GM23338 (cell line): ENCODE measurements around the gene DCAF16.

ENCODE experiments used
- CREB1 ChIP-seq: fragments of 250-450 bp; sonication (Bioruptor Pico); IDR thresholded peaks from 2 replicates; pipeline ENCODE4 v1.5.0; 2020; ENCODE audit warnings: low read depth, mild to moderate bottlenecking, moderate library complexity
- CTCF ChIP-seq, 2 experiments: fragments of 200-600 bp in 1 of 2; sonication (generic) in 1 of 2; conservative IDR thresholded peaks; 2 replicates each; pipeline versions ENCODE4 v1.5.1 to v1.6.1; 2016 to 2017; ENCODE audit warnings: antibody characterized with exemption in 2 of 2, low read depth in 2 of 2, mild to moderate bottlenecking in 2 of 2, moderate library complexity in 1 of 2
- EZH2 ChIP-seq: fragments of 200-600 bp; sonication (generic); IDR thresholded peaks from one replicate; pipeline ENCODE4 v1.8.0; 2017; ENCODE audit warnings: antibody characterized with exemption, mild to moderate bottlenecking, low read depth; ENCODE audit not compliant: unreplicated experiment
- JUNB ChIP-seq: IDR thresholded peaks from one replicate; pipeline ENCODE4 v1.6.1; 2016; ENCODE audit warnings: antibody characterized with exemption; ENCODE audit not compliant: unreplicated experiment
- NANOG ChIP-seq: IDR thresholded peaks from 2 replicates; pipeline ENCODE4 v1.6.1; 2016; ENCODE audit warnings: antibody characterized with exemption, borderline replicate concordance
- POLR2AphosphoS5 ChIP-seq: IDR thresholded peaks from 2 replicates; pipeline ENCODE4 v1.6.1; 2016; ENCODE audit warnings: antibody characterized with exemption, low read depth

DNA sequence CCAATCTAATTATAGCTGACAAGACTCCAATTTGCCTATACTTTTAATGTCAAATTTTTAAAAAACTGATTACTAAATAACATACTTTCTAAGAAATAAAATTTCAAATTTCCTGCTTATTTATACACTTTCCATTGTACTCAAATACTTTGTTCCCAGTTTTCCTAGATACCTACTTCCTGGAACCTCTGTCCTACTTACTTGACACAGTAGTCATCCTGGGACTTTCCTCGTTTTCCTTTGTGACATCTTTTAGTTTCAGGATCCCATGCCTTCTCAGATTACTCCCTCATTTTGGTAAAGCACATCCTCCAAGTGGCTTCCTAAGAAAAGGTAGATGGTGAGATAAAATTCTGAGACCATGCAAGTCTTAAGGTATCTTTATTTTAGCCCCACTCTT is 15.8 kb downstream of the DCAF16 start:
- TF ChIP-seq EZH2 (no peak), CTCF (conservative IDR thresholded peaks at IDR 0.05; ENCODE audit: low read depth in 2 of 2) (no peak), POLR2AphosphoS5 (no peak), JUNB (no peak), CREB1 (CRISPR knock-in tag) (no peak), NANOG (no peak)
